HG03521 (cell line): ENCODE results near the gene ASPM.
"Not testable (repeated sequence)": the region's sequence is repeated elsewhere in the genome, so short reads cannot be mapped to it uniquely, and the experiment has no call there.

ENCODE experiments used
- ATAC-seq: cut with Tn5 transposase; IDR thresholded peaks from one replicate; pipeline ENCODE4 v1.9.1; 2021; ENCODE audit warnings: mild to moderate bottlenecking, moderate library complexity; ENCODE audit not compliant: unreplicated experiment

Gene ASPM

DNA sequence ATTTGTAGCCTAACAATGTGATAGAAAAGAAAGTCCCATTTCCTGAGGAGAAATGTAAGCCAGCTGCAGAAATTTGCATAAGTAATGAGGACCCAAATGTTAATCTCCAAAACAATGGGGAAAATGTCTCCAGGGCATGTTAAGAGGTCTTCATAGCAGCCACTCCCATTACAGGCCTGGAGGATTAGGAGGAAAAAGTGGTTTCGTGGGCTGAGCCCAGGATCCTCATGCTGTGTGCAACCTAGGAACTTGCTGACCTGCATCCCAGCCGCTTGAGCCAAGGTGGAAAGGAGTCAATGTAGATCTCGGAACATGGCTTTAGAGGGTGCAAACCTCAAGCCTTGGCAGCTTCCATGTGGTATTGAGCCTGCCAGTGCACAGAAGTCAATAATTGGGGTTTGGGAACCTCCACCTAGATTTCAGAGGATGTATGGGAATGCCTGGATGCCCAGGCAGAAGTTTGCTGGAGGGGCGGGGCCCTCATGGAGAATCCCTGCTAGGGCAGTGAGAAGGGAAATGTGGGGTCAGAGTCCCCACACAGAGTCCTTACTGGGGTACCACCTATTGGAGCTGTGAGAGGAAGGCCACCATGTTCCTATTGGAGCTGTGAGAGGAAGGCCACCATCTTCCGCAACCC is 65.2 kb downstream of the ASPM start:
- ATAC-seq: no peak

DNA sequence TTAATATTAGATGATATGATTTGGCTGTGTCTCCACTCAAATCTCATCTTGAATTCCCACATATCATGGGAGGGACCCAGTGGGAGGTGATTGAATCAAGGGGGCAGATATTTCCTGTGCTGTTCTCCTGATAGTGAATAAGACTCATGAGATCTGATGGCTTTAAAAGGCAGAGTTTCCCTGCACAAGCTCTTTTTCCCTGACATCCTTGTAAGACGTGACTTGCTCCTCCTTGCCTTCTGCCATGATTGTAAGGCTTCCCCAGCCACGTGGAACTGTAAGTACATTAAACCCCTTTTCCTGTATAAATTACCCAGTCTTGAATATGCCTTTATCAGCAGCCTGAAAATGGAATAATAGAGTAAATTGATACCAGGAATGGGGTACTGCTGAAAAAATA is 66.1 kb downstream of the ASPM start:
- ATAC-seq: no peak

DNA sequence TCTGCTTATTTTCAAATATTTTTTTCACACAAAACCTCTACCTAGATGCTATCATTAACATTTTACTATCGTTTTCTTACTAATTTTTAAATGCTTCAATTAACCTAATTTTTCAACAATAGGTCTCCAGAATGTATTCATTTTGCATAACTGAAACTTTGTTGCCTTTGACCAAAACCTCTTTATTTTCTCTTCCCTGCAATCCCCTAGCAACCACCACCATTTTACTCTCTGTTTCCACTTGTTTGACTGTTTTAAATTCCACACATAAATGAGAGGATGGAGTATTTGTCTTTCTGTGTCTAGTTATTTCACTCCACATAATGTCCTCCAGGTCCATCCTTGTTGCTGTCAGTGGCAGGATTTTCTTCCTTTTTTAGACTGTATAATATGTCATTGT is 69.9 kb downstream of the ASPM start:
- ATAC-seq: no peak

DNA sequence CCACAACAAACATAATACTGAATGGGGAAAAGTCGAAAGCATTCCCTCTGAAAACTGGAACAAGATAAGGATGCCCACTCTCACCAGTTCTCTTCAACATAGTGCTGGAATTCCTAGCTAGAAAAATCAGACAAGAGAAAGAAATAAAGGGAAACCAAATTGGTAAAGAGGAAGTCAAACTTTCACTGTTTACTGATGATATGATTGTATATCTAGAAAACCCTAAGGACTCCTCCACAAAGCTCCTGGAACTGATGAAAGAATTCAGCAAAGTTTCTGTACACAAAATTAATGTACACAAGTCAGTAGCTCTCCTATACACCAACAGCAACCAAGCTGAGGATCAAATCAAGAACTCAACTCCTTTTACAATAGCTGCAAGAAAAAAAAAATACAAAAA is 72.5 kb downstream of the ASPM start:
- ATAC-seq: no peak

DNA sequence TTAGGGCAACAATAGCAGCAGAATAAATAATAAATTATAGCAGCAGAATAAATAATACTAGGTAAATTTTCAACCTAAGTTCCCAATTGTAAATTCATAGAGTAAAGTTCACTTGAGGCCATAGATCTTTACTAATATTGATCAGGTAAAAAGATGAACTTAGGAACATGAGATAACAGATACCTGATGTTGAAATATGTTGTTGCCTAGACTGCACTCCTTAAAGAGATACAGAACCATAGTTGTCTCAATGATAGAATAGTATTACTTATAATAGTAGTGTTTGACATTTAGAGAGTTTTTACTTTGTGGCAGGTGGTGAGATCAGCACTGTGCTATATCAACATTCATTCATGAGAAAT is 79.0 kb downstream of the ASPM start:
- no peak for ATAC-seq

DNA sequence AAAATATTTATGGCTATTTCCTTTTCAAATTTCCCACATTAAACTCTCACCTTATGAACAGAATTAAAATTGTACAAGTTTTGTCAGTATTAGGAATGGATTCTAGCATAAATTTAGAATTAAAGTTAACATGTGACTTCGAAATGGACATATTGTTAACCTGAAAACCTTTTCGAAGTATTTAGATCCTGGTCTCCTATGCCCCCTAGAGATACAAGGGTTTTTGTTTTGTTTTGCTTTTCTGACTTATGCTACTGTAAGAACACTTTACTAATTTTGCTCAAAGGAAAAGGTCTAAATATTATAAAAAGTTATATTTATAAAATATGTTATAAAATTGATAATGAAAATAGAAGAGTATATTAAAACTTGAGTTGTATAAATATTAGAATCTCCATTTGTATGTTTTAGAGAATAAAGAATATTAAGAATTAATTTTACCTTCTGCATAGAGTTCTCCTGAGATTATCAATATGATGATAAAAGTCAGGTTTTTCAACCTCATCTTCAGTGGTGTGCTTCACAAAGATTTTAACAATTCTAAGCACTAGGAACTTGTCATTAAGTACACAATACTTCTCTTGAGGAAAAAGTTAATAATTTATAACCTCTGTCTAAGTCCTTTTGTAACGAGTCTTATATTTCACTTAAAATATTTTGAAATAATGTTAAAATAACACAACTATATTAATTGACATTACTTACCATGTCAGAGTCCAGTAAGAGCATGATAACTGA is 79.6 kb downstream of the ASPM start, which contains the start of gene F13B:
Gene F13B, minus strand, starts transcription at position 542 of the 738 bp plus-strand sequence. Its CDS starts 37 bp downstream, at position 505.
- no peak for ATAC-seq

DNA sequence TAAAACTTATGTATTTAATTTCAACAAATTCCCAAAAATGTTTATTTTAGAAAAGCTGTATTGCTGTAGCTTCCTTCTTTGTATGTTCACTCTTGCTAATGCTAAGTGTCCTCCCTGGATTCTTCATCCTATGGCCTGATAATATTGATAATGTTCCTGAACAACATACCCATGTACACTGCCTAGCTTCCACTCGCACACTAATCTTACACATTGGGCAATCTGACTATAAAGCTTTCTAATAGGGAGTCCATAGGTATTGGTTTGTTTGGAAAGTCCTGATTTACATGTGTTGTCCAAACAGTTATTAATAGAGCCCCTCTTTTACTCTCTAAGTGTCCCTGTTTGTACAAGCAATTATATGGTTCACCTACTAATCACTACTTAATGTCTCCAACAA is 80.2 kb downstream of the ASPM start:
- no peak for ATAC-seq

DNA sequence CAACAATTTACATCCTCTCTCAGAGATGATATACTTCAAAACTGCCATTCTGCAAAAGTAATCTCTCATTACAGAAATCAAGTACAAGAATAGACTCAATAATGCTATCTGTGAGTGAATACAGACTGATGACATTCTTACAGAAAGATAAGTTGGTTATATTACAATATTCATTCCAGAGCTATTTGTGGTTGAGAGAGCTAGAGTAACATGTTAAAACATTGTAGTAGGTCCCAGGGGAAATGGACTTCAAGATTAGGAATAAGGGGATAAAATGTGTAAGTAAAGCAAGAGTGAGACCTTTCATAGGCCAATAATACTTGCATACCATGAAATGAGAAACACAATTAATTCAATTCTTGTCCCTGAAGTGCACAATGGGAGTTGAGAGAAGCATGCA is 80.9 kb downstream of the ASPM start:
- ATAC-seq: no peak

DNA sequence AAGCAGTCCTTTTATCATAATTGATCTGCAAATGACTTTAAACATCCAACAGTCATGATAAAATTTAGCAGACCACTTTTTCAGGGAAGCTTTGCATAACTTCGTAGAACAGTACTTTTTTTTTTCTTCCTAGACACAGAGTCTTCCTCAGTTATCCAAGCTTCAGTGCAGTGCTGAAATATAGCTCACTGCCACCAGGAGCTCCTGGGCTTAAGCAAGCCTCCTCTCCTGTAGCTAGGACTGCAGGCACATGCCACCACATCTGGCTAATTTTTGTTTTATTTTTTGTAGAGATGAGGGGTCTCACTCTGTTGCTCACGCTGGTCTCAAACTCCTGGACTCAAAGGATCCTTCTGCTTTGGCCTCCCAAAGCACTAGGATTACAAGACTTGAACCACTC is 83.3 kb downstream of the ASPM start:
- no peak for ATAC-seq

DNA sequence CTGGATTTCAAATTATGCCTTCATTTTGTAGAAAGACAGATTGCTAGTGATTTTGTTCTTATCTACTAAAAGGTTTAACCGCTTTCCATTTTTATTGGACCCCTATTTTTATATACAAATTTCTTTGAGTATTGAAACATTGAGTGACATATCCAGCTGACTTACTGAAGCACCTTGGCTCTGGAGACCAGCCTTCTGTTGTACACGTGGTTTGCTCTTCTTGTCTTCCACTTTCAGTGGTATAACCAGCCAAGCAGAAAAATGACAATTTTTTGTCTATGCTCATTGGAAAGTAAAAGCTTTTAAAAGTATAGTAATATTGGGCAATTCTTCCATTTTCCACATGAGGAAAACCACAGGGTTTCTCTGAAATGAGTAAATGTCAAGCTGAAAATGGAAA is 83.8 kb downstream of the ASPM start:
- peak; percentile 77 for ATAC-seq

DNA sequence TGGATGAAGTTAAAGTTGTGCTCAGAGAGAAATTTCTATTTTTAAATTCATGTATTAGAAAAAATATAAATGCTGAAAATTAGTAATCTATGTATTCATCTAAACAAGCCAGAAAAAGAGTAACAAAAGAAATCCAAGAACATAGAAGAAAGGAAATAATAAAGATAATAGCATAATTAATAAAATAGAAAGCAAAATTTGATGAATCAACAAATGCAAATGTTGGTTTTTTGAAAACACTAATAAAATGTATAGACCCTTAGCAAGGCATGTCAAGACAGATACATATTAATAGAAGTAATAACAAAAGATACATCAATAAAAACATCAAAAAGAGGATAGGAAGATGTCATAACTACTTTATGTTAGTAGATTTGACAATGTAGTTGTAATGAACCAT is 97.4 kb downstream of the ASPM start:
- no peak for ATAC-seq

DNA sequence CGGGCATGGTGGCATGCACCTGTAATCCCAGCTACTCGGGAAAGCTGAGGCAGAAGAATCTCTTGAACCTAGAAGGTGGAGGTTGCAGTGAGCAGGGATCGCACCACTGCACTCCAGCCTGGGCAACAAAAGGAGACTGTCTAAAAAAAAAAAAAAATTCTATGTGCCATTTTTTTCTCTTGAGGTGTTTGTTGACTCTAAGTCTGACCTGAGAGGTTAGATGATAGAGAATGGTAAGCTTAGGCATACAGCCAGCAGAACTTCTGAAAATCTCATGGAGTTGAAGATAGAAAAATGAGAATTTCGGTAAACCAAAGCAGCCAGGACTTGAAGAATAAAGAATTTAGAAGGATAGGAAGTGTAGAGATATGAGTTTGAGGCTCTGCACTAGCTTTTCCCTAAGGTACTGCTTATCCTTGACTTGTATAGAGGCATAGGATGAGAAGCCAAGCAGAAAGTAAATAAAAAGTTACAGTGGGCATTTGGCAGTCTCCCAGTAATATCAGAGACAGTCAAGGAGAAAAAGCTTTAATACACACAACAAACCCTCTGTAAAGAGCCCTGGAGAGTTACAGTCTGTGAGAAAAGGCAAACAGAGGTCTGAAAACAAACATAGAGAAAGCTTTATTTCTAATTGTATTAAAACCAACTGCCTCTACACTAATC is 103.7 kb downstream of the ASPM start:
- ATAC-seq: no peak

DNA sequence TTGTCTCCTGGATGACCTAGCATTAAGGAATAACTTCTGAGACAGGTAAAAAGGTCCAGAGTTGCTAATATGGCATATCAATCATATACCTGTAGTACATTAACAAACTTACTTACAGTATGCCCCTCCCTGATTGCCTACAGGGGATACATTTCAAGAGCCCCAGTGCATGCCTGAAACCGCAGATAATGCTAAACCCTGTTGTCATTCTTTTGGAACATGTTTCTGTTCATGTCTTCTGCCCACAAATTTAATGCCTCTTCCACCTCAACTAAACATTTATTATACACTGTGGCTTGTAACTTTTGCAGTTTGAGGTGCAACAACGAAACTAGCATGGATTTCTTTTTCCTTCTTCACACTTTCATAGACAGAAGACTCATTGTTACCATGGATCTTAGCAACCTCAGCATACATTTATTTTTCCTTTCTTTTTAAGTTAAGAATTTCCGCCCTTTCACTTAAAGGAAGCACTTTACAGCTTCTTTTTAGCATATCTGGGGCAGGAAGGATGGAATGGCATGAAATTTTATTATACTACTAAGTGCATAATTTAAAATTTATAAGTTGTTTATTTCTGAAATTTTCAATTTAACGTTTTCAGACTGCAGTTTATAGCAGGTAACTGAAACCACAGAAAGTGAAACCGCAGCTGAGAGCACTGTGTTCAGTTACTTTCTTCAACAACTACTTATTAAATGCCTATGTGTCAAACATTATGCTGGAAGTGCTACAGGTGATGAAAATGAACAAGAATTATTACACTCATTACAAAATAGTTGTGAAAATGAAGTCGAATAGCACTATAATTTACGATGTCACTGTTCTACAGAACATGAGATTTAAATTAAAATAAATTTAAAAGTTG is 104.7 kb downstream of the ASPM start:
- ATAC-seq: no peak

DNA sequence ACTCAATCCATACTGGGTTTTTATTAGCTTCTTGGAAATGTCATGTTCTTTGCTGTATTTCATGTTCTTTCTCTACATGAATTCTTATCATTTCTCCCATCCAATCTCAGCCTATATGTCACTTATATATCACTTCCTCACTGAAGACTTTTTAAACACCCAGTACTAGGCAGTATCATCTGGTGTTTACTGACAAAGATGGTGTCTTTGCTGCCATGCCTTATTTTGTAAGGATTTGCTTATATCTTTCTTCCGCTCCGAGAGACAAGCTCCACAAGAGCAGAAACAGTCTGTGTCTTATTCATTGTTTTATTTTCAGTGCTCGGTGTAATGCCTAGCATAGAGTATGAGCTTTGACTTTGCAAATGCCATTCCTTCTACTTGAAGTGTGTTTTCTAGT is 109.6 kb downstream of the ASPM start:
- no peak for ATAC-seq

DNA sequence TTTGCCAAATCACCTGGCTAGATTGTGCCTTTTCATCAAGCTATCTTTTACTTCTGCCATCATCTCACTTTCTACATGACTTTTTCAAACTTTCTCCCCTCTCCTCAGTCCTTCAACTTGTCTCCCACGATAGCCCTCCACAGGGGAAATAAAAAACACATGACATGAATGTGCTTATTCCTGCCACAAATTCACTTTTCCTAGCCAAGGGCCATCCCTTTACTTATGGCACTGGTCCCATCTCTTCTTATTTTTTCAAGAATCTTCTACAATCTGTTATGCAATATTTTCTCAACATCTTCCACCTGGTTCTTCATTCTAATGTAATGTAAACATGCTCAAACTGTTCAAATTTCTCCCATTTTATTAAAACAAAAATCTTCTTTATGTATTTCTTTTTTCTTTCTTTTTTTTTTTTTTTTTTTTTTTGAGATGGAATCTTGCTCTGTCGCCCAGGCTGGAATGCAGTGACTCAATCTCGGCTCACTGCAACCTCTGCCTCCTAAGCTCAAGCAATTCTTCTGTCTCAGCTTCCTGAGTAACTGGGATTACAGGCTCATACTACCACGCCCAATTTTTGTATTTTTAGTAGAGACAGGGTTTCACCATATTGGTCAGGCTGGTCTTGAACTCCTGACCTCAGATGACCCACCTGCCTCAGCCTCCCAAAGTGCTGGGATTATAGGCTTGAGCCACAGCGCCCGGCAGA is 111.7 kb downstream of the ASPM start:
- not testable (repeated sequence) for ATAC-seq
